NT2/D1 (cell line): ENCODE data around the gene SLCO4A1.

Source experiments
- DNase-seq: peaks from one replicate; pipeline ENCODE4 v3.0.0-alpha.2; 2011; ENCODE audit warnings: low read depth, low spot score
- H3K27me3 ChIP-seq: 2 replicates; pipeline ENCODE4 v1.6.0; 2011; ENCODE audit warnings: mild to moderate bottlenecking; ENCODE audit not compliant: insufficient read length, insufficient read depth
- H3K36me3 ChIP-seq: 2 replicates; pipeline ENCODE4 v1.6.1; 2011; ENCODE audit warnings: mild to moderate bottlenecking, low read length, mixed read lengths; ENCODE audit not compliant: insufficient read depth, insufficient read length
- H3K4me1 ChIP-seq: 2 replicates; pipeline ENCODE4 v1.5.1; 2011; ENCODE audit not compliant: insufficient read depth, insufficient read length
- H3K4me3 ChIP-seq: 2 replicates; pipeline ENCODE4 v1.5.1; 2011; ENCODE audit warnings: low read depth; ENCODE audit not compliant: insufficient read length
- H3K9ac ChIP-seq: 2 replicates; pipeline ENCODE4 v1.6.0; 2011; ENCODE audit warnings: low read depth; ENCODE audit not compliant: insufficient read length
- H3K9me3 ChIP-seq: 2 replicates; pipeline ENCODE4 v1.5.1; 2011; ENCODE audit warnings: mild to moderate bottlenecking, low read length; ENCODE audit not compliant: insufficient read depth
- SUZ12 ChIP-seq: IDR thresholded peaks from 2 replicates; pipeline ENCODE4 v1.6.1; 2011; ENCODE audit not compliant: insufficient read length, insufficient read depth; ENCODE audit errors: extremely low read depth
- YY1 ChIP-seq: IDR thresholded peaks from 2 replicates; pipeline ENCODE4 v1.6.1; 2011; ENCODE audit not compliant: insufficient read length, insufficient read depth
- ZNF274 ChIP-seq: IDR thresholded peaks from 2 replicates; pipeline ENCODE4 v1.6.1; 2011; ENCODE audit warnings: mild to moderate bottlenecking, low read depth, low read length

The SLCO4A1 gene

GRCh38 chr20:62614961-62615680 is 27.2 kb upstream of the SLCO4A1 start:
- Histone ChIP-seq H3K4me3 (no peak overlapping the region), H3K9me3 (peaks cover 12% of the 10 kb centered on the region; the same call in 1 of the 2 replicates), H3K4me1 (peaks cover 10% of the 10 kb centered on the region), H3K36me3 (no peaks in the 10 kb centered on the region), H3K27me3 (peaks cover 5% of the 10 kb centered on the region), H3K9ac (no peak overlapping the region)
- TF ChIP-seq YY1 (no peak), SUZ12 (no peak), ZNF274 (no peak)
- no peak for DNase-seq

DNA sequence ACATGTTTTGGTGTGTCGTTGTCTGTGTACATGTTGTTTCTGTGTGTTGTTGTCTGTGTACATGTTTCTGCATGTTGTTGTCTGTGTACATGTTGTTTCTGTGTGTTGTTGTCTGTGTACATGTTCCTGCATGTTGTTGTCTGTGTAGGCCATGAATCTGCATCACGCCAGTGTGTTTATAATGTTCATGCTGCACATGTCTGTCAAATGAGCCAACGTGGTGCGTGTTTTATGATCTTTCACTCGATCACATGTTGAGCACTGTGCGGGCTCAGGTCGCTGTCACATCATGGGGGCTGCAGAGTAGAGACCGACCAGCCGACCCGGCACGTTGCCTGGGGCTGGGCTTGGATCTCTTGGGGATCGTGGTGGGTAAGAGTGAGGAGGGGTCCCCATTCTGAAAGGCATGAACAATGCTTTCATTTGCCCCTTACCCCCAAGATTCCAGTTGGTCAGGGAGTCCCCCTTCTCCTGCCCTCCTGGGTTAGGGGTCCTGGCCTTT is 26.5 kb upstream of the SLCO4A1 start:
- Histone ChIP-seq H3K9me3 (peaks cover 7% of the 10 kb centered on the region; the same call in 1 of the 2 replicates), H3K4me1 (peaks cover 10% of the 10 kb centered on the region), H3K27me3 (peaks cover 5% of the 10 kb centered on the region), H3K4me3 (no peak overlapping the region), H3K9ac (no peak overlapping the region), H3K36me3 (no peaks in the 10 kb centered on the region)
- DNase-seq = no peak
- TF ChIP-seq ZNF274 (no peak), YY1 (no peak), SUZ12 (no peak)

GRCh38 chr20:62616728-62617621 is 25.3 kb upstream of the SLCO4A1 start:
- peak; percentile 65 for DNase-seq
- H3K36me3 ChIP-seq = no peaks in the 10 kb centered on the region
- H3K27me3 ChIP-seq = peaks cover 5% of the 10 kb centered on the region
- peaks cover 14% of the 10 kb centered on the region for H3K4me1 ChIP-seq
- TF ChIP-seq ZNF274 (no peak), YY1 (no peak), SUZ12 (no peak)
- H3K4me3 ChIP-seq = no peak overlapping the region
- no peak overlapping the region for H3K9ac ChIP-seq
- H3K9me3 ChIP-seq = no peaks in the 10 kb centered on the region

- H3K4me3 ChIP-seq = no peak overlapping the region
- TF ChIP-seq SUZ12 (no peak), ZNF274 (no peak), YY1 (no peak)
- DNase-seq = no peak
- H3K9me3 ChIP-seq = no peaks in the 10 kb centered on the region
- H3K9ac ChIP-seq = peak overlapping the region; percentile 26
- no peaks in the 10 kb centered on the region for H3K36me3 ChIP-seq
- H3K4me1 ChIP-seq = peaks cover 20% of the 10 kb centered on the region
- peaks cover 5% of the 10 kb centered on the region for H3K27me3 ChIP-seq
These were observed 24.4 kb upstream of the SLCO4A1 start for GRCh38 chr20:62617711-62618483.

DNA sequence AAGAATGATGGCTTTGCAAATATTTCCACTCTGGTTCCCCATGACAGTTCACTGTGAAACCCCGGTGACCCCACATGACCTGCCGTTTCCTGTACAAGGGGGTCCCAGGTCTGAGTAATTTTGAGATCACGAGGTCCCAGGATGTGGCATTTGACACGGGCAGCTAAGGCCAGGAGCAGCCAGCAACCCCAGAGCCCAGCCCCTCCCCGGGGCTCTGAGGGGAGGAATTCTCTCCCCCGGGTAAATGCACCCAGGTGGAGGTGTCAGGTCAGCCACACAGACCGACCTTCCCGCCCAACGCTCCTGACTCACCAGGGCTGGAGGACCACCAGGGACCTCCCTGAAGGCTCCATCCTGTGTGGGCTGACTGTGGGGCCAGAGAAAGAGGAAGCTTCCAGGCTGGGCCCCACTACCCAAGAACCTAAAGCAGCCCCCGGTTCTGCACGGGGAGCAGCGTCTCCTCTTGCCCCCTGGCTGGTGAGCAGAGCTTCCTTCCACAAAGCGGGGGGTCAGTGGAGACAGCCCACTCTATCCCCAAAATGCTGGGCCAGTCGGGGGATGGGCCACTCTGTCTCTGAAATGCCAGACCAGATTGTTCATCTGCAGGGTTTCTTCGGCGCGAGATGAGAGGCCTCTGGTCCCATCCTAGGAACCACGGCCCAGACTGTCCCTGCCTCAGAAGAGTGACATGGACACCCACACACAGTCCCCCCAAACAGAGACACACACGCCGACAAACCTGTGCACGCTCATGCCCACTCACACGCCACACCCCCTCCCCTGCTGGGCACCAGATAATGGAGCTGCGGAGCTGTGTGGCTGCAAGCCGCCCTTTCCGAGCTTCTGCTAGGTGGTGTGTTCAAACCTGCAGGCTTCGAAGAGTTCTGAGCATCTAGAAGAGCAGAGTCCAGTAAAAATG is 23.4 kb upstream of the SLCO4A1 start:
- H3K9ac ChIP-seq = peak overlapping the region; percentile 39
- peaks cover 29% of the 10 kb centered on the region for H3K4me1 ChIP-seq
- H3K36me3 ChIP-seq = no peaks in the 10 kb centered on the region
- no peak for TF ChIP-seq SUZ12
- no peak for DNase-seq
- H3K9me3 ChIP-seq = no peaks in the 10 kb centered on the region
- peaks cover 5% of the 10 kb centered on the region for H3K27me3 ChIP-seq
- H3K4me3 ChIP-seq = no peak overlapping the region

DNA sequence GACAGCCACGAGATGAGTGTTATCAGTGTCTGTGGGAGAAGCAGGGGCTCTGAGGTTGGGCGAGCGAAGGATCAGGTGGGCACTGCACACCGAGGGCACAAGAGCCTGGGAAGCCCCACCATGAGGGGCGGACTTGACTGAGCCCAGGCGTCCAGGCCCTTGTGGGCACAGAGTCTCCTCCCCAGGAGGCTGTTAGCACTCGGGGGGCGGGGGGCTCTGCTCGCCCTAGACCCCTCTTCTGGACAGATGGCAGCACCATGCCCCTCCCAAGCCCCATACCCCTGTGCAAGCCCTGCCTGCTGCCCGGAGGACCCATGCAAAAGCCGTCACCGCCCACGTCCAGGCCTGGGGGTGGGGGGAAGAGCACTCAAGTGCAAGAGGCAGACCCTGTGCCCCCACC is 21.7 kb upstream of the SLCO4A1 start:
- H3K4me3 ChIP-seq = no peak overlapping the region
- H3K36me3 ChIP-seq = no peaks in the 10 kb centered on the region
- peaks cover 39% of the 10 kb centered on the region for H3K4me1 ChIP-seq
- H3K9me3 ChIP-seq = no peaks in the 10 kb centered on the region
- H3K27me3 ChIP-seq = peaks cover 2% of the 10 kb centered on the region
- no peak overlapping the region for H3K9ac ChIP-seq
- no peak for DNase-seq
- TF ChIP-seq SUZ12 = no peak
- no peak for TF ChIP-seq YY1
- no peak for TF ChIP-seq ZNF274
